Smooth muscle cell of the brain vasculature (primary cell): Measurements from ENCODE around the gene LRBA.

ENCODE experiments used
- DNase-seq: peaks from one replicate; pipeline ENCODE4 v3.0.0-alpha.2; 2012; ENCODE audit warnings: low read depth, low spot score

The LRBA gene

GRCh38 chr4:150805183-150806025, 209.7 kb downstream of the LRBA start:
- no peak for DNase-seq

GRCh38 chr4:150801833-150802232, 213.3 kb downstream of the LRBA start:
- DNase-seq = no peak

- DNase-seq = no peak
Observed at GRCh38 chr4:150799207-150799606, 215.9 kb downstream of the LRBA start.

GRCh38 chr4:150794706-150795105, 220.4 kb downstream of the LRBA start:
- no peak for DNase-seq

- peak; percentile 33 for DNase-seq
Observed at GRCh38 chr4:150789864-150790263, 225.2 kb downstream of the LRBA start.

GRCh38 chr4:150784939-150785338, 230.1 kb downstream of the LRBA start:
- DNase-seq = no peak

- DNase-seq = no peak
Observed at GRCh38 chr4:150784305-150784704, 230.8 kb downstream of the LRBA start.

GRCh38 chr4:150782921-150783320, 232.2 kb downstream of the LRBA start:
- DNase-seq = no peak

- no peak for DNase-seq
Observed at GRCh38 chr4:150782311-150782710, 232.8 kb downstream of the LRBA start.

- no peak for DNase-seq
Observed at GRCh38 chr4:150781191-150781590, 233.9 kb downstream of the LRBA start.

GRCh38 chr4:150779707-150780106, 235.4 kb downstream of the LRBA start:
- no peak for DNase-seq

- DNase-seq = no peak
Observed at GRCh38 chr4:150773729-150774449, 241.2 kb downstream of the LRBA start.

GRCh38 chr4:150773032-150773431, 242.1 kb downstream of the LRBA start:
- DNase-seq = no peak

- no peak for DNase-seq
Observed at GRCh38 chr4:150771382-150771781, 243.7 kb downstream of the LRBA start.

GRCh38 chr4:150769845-150770244, 245.2 kb downstream of the LRBA start:
- DNase-seq = no peak

- DNase-seq = no peak
Observed at GRCh38 chr4:150769248-150769647, 245.8 kb downstream of the LRBA start.

- DNase-seq = no peak
Observed at GRCh38 chr4:150768497-150768896, 246.6 kb downstream of the LRBA start.

- no peak for DNase-seq
Observed at GRCh38 chr4:150765216-150765615, 249.9 kb downstream of the LRBA start.

GRCh38 chr4:150751648-150752047, 263.4 kb downstream of the LRBA start:
- DNase-seq = no peak

- no peak for DNase-seq
Observed at GRCh38 chr4:150750824-150751223, 264.3 kb downstream of the LRBA start.

- no peak for DNase-seq
Observed at GRCh38 chr4:150746156-150746555, 268.9 kb downstream of the LRBA start.

- DNase-seq = no peak
Observed at GRCh38 chr4:150744570-150744969, 270.5 kb downstream of the LRBA start.
